ENCODE measurements around the gene SPINK2. TPM values are rescaled to one million over a fixed set of nuclear protein-coding genes. Genes with fewer than 3 reads are reported as not detected.

SPINK2 gene
- total RNA-seq, 1 donor from 2014 or later = not detected

Other genes with a start within 250 kb of the SPINK2 start
- gene HOPX, start 140.4 kb downstream of the SPINK2 start, total RNA-seq = 2.6 and 3.1 TPM in 2 replicates
- gene REST, start 86.2 kb upstream of the SPINK2 start, total RNA-seq = 31.8 and 46.5 TPM in 2 replicates
- gene NOA1, start 155.9 kb upstream of the SPINK2 start, total RNA-seq = 22.6 and 29.2 TPM in 2 replicates
- 108 and 192 TPM in 2 replicates for gene POLR2B, start 157.2 kb upstream of the SPINK2 start, total RNA-seq

Measured in dermis blood vessel endothelial cell (primary cell).